ENCODE results near the gene ART4.
A peak's percentile ranks its signal among the peaks of the same experiment; 100 is the strongest.

The ART4 gene

DNA sequence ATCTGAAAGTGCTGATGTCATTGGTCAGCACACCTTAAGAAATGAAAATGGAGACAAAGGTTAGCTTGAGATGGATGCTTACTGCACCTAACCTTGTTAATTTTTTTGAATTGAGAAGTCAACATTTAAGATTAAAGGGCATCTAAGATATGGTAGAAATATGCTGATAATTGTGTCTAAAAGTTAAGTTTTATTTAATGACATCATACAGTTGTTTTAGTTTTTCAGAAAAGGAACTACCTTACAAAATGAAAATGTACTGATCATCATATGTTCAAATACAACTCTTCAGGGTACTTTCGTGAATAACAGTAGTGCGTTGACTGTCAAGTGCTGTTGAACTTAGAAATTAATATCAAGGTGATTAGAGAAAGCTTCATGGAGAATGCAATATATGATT is 31.8 kb downstream of the ART4 start:
- no peak for DNase-seq (ENCODE audit: low read depth in 2 of 3, low spot score in 1 of 3)

- DNase-seq (ENCODE audit: low read depth in 2 of 3, low spot score in 1 of 3), result no peak
These were observed 32.3 kb downstream of the ART4 start for GRCh38 chr12:14810953-14811483.

DNA sequence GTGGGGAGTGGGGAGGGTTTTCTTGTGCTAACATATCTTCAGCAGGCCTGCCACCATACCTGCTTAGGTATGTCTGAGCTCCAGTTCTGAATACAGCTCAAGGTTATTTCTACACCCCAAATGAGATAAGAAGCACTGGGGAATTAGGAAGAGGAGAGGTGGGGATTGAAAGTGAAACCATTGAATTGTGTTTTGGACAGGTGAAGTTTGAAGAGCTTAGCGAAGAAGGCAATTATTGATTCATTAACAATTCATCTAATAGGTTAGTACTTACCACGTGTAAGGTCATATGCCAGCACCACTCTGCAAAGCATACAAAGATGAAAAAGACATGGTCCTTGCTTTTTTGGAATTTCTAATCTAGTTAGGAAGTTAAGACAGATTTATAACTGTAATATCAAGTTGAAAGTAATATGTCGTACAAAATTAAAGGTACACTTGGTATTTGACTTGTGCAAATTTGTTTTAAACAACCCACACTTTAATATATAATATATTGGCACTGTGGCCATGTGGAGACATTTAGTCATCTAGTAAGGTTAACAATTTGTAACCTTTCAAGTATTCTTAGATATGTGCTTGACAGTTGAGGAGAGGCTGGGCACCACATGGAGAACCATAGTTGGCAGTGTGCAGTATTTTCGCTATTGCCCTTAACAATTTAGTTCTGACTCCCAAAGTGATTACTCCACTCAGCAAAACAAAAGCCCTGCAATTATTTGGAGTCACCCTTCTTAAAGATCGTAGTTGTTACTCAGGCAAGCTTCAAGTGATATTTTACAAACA is 33.0 kb downstream of the ART4 start:
- no peak for DNase-seq (ENCODE audit: low read depth in 2 of 3, low spot score in 1 of 3)

DNA sequence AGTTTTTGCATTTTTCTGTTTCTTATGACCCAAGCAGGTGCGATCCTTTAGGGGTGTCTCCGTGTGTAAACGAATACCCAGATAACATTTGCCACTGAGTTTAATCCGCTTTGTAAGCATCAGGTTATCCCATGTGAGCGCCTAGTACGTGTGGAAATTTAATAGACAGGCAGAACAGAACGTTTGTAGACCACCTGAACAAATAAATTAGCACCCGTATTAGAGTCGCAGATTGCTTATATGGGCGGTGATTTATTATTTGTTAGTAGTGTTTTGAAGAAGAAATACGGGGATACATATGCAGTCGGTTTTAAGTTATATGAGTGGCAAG is 39.5 kb downstream of the ART4 start:
- no peak for DNase-seq (ENCODE audit: low read depth in 2 of 3, low spot score in 1 of 3)

DNA sequence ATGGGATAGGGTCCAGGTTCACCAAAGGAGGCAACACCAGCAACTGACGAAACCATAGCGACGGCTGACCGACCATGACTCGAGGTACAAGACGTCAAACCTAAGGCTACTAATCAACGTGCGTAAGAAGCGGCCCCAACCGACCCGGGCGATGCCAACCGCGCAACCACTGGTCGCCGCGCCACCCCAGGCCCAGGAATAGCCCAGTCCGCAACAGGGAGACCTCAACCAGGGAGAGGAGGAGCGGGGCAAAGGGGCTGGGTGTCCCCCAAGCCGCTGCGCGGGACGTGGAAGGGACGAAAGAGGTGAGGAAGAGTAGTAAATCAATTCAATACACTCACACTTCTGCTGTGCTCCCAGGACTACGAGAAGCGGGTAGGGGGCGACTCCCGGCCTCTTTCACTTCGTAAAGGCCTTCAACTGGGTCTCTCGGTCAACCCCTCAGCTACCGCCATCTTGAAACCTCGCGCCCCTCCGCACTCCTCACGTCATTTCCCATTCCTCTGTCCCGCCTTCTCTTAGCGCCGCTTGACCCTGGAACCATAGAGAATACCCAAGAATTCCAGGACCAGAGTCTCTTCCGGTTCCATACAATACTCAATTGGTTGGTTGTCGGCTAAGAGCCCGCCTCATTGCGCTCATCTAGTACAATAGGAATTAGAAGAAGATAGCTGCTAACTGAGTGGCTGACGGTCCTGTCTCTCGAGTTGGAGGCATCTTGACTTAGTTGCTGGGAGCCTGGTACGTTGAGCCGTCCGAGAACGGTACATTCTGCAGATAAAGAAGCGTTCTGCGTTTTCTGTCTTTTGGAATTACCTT is 40.1 kb downstream of the ART4 start, which contains the start of the genes C12orf60 and WBP11:
Gene C12orf60, plus strand, starts transcription at position 660 of the 819 bp plus-strand sequence. CDS start 19,266 bp downstream, outside the sequence.
Gene WBP11, minus strand, starts transcription at position 468 of the 819 bp plus-strand sequence. CDS start 2,095 bp downstream, outside the sequence.
- DNase-seq (ENCODE audit: low read depth in 2 of 3, low spot score in 1 of 3), result peak; percentile 79 to 86 (median 82)

DNA sequence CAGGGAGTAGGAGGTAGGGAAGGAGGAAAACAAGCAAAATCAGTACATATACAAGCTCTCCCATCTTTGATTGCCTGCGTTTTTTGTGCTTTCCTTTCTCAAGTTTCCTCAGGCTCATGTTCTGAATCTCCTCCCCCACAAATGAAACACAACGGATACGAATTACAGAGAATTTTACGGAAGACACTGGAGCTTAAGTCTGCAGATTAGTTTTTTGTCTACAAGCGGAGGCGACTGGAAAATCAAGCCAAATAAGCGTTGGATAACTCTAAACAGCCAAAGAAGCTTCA is 40.7 kb downstream of the ART4 start:
- no peak for DNase-seq (ENCODE audit: low read depth in 2 of 3, low spot score in 1 of 3)

DNA sequence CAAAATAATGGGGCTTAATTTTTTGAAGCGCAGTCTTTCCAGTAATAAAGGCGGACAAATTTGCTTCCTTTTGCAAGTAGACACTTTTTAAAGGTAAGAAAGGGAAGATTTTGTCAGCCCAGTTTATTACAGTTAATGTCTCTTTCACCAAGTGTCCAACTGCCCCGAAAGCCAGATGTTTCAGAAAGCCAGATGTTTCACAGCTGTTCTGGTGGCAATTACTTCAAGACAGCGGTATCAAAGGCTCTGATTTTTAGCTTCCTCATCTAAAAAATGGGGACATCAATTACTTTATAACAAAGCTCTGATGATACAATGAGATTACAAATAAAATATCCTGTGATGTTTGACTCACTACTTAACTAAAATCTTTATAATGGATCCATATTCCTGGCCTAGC is 41.1 kb downstream of the ART4 start:
- no peak for DNase-seq (ENCODE audit: low read depth in 2 of 3, low spot score in 1 of 3)

- DNase-seq (ENCODE audit: low read depth in 2 of 3, low spot score in 1 of 3), result no peak
These were observed 48.3 kb downstream of the ART4 start for GRCh38 chr12:14795028-14795448.

DNA sequence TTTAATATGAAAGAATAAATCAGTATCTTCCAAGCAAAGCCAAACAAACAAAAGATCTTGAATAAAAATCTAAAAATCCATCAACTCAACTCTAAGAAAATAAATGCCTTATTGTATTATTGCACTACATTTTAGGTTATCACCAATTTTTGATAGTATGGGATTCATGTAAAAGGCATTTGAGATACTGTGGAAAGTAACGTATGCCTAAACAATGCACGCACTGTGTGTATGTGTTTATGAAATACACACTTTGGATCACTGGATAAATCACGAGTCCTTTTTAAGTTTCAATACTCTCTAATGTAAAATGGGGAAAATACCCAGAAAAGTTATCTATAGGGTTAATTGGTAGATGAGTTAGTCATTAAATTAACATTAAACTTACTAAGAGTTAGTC is 57.8 kb downstream of the ART4 start:
- no peak for DNase-seq (ENCODE audit: low read depth in 2 of 3, low spot score in 1 of 3)

DNA sequence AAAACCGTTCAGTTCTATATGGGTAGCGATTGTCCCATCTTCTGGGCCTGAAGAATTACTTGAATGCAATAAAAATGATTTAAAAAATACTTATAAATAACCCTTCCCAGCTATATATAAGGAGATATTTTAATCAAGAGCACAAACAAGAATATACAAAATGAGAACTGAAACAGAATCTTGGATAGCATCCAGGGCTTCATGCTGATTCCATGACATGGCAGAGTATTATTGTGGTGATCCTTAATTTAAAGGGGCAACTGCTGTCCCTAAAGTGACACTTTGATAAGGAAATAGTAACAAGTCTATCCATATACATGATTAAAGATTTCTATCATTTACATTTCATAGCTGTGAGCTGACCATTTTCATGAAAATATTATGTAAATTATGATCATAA is 58.9 kb downstream of the ART4 start:
- DNase-seq (ENCODE audit: low read depth in 2 of 3, low spot score in 1 of 3), result no peak

DNA sequence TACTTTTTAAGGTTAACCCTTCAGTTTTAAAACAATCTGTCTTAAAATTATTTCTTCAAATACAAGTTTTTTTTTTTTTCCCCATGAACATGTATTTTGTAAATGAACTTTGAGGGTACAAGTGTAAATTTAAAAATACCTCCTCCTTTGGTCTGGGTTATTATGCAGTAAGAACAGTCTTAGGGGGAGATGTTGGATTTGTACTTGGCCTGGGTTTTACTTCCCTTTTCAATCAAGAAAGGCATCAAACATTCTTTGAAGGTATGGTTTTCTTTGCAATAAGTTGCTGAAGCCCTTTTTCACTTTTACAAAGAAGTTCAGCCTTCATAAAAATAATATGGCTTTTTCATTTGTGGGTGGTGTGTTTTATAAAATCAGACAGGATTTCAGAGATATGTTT is 60.6 kb downstream of the ART4 start:
- DNase-seq (ENCODE audit: low read depth in 2 of 3, low spot score in 1 of 3), result no peak

- no peak for DNase-seq (ENCODE audit: low read depth in 2 of 3, low spot score in 1 of 3)
These were observed 61.8 kb downstream of the ART4 start for GRCh38 chr12:14781563-14781962.

GRCh38 chr12:14780859-14781258 is 62.5 kb downstream of the ART4 start:
- no peak for DNase-seq (ENCODE audit: low read depth in 2 of 3, low spot score in 1 of 3)

- DNase-seq (ENCODE audit: low read depth in 2 of 3, low spot score in 1 of 3), result no peak
These were observed 63.5 kb downstream of the ART4 start for GRCh38 chr12:14779834-14780233.

- no peak for DNase-seq (ENCODE audit: low read depth in 2 of 3, low spot score in 1 of 3)
These were observed 66.1 kb downstream of the ART4 start for GRCh38 chr12:14777271-14777670.

DNA sequence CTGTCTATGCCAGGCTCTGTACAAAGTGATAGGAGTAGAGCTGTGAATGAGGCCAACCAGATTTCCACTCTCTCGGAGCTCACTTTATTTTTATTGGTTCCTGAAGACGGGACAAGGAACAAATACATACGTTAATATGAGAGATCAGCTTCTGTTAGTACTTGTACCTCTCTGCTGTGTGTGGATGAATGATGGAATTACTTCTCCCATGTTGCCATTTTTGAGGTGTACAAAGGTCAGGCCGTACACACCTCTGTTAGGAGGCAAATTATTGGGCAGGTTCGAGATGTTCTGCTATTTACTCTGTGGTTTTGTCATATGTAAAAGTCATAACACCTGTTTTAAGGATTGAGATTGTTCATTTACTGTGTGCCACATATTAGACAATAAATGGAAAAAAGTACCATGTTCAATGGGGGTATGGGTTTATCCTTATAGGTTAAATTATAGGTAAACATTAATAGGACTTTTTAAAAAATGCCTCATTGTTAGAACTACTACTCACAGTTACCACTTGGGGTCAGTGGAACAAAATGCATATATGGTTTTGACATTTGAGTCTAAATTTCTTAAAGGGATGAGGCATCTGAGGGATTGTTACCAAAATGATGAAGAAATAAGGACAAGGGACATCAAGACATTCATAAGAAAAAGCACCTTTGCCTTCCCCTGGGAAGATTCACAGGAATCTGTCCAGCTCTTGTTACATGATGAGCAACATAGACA is 66.9 kb downstream of the ART4 start:
- DNase-seq (ENCODE audit: low read depth in 2 of 3, low spot score in 1 of 3), result no peak

DNA sequence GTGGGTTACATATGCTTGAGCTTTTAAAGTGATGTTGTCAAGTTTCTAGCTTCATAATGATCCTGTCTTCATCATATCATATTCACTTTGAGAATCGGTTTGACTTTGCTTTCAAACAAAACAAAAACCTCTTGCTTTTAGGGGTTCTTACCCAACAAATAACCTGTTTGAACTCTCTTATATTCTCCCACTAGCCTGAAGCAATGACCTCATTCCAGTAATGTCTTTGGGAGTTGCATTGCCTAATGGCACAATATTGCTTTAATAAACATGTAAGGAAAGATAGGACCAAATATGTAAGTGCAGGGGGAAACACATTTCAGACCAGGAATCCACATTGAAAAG is 67.7 kb downstream of the ART4 start:
- DNase-seq (ENCODE audit: low read depth in 2 of 3, low spot score in 1 of 3), result no peak

All from stimulated activated CD4-positive, alpha-beta T cell treated with anti-CD3 and anti-CD28 coated beads, Interleukin-12 subunit alpha, Interleukin-12 subunit beta, amount 100 ng/mL, for 48 hours (primary cell).